MV-4-11 (cell line): ENCODE data around the gene RPL15.
A peak's percentile ranks its signal among the peaks of the same experiment; 100 is the strongest.
"Not testable (repeated sequence)": the region's sequence is repeated elsewhere in the genome, so short reads cannot be mapped to it uniquely, and the experiment has no call there.

Experiments
- DNase-seq: peaks from one replicate; lab custom pipeline; 2025; lab: John Stamatoyannopoulos, UW

Gene RPL15

GRCh38 chr3:23916886-23917678 lies at the start of gene RPL15, which contains the start of gene NKIRAS1:
Gene RPL15 (plus strand): TSS chr3:23917132. CDS start chr3:23917860, 728 bp downstream.
Gene NKIRAS1 (minus strand): TSS chr3:23916990. CDS start chr3:23910904, 6,086 bp downstream.
- DNase-seq, result peak; percentile 95

- peak; percentile 1 for DNase-seq
Observed at GRCh38 chr3:23867400-23867799, 49.5 kb upstream of the RPL15 start.

DNA sequence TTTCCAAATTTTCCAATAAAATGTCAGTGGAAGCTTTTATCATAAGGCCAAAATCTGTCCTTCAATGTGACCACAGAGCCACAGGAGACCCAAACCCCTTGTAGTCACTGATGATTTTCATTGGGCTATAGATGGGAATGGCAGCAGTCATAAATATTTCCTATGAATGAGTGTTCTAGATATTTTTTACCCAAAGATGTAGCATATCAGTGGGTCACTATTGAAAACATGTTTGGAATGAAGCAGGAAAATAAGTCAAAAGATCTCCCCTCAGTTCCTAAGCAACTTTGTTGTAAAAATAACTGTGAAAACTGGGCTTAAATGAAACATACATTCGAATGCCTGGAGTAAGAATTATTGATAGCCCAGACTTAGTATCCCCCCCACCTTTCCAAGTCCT lies 49.1 kb upstream of the RPL15 start:
- DNase-seq, result no peak

- no peak for DNase-seq
Observed at GRCh38 chr3:23869977-23870662, 46.8 kb upstream of the RPL15 start.

DNA sequence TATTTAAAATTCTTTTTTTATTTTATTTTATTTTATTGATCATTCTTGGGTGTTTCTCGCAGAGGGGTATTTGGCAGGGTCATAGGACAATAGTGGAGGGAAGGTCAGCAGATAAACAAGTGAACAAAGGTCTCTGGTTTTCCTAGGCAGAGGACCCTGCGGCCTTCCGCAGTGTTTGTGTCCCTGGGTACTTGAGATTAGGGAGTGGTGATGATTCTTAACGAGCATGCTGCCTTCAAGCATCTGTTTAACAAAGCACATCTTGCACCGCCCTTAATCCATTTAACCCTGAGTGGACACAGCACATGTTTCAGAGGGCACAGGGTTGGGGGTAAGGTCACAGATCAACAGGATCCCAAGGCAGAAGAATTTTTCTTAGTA lies 46.3 kb upstream of the RPL15 start:
- not testable (repeated sequence) for DNase-seq

DNA sequence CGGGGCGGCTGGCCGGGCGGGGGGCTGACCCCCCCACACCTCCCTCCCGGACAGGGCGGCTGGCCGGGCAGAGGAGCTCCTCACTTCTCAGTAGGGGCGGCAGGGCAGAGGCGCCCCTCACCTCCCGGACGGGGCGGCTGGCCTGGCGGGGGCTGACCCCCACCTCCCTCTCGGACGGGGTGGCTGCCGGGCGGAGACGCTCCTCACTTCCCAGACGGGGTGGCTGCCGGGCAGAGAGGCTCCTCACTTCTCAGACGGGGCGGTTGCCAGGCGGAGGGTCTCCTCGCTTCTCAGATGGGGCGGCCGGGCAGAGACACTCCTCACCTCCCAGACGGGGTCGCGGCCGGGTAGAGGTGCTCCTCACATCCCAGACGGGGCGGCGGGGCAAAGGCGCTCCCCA lies 45.6 kb upstream of the RPL15 start:
- DNase-seq, result not testable (repeated sequence)

GRCh38 chr3:23872330-23872729 lies 44.6 kb upstream of the RPL15 start:
- DNase-seq, result no peak

DNA sequence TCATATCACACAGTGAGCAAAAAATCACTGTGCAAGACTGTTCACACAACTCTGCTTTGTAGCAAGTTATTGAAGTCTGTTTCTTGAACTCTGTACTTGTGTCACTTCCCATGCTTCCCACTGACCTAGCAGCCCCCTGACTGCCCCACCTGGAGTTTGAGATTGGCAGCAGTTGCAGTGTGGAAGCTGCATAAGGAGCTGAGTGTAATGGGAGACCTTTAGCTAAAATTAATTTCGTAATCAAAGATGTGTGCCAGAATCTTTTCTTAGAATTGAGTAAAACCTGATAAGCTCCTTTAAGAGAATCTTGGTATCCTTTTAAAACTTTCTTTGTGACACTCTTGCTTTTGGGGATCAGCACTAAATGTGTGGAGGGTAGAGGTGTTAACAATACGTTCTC lies 43.0 kb upstream of the RPL15 start:
- no peak for DNase-seq

- no peak for DNase-seq
Observed at GRCh38 chr3:23874359-23875112, 42.4 kb upstream of the RPL15 start.

DNA sequence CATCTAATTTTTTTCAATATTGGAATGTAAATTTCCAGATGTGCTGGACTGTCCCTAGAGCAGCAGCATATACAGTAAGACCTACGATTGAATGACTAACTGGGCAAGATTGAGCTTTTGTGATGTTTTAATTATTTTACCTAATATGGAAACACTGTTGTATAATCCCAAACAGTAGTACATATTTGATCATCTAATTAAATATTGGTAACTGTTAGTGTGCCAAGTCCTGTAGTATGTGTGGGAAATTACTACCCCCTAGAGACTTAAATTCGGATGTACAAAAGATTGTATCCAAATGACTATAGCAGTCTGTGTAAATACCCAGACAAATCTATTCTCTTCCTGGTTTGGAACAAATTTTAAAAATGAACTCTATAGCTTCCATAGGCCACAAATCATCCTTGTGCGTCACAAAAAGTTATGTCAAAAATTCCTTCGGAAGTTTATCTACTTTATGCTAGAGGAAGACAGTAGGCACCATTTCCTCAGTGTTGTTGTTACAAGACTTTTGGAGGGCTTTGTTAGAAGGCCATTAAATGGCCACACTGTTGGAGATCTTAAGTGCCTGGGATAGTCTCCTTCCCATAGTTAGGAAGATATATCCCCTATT lies 41.7 kb upstream of the RPL15 start:
- no peak for DNase-seq

DNA sequence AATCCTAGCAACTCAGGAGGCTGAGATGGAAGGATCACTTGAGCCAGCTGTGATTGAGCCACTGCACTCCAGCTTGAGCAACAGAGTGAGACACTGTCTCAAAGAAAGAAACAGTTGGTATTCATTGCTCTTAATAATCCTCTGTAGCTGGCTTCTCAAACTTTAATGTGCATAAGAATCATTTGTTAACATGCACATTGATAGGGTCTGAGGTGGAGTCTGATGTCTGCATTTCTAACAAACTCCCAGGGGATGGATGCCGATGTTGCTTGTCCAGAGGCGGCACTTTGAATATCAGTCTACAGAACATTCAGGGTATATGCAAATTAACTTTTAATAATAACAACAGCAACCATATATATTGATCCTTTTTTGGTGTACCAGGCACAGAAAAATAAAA lies 40.0 kb upstream of the RPL15 start:
- DNase-seq, result no peak

- DNase-seq, result peak; percentile 93
Observed at GRCh38 chr3:23877329-23877980, 39.5 kb upstream of the RPL15 start.

DNA sequence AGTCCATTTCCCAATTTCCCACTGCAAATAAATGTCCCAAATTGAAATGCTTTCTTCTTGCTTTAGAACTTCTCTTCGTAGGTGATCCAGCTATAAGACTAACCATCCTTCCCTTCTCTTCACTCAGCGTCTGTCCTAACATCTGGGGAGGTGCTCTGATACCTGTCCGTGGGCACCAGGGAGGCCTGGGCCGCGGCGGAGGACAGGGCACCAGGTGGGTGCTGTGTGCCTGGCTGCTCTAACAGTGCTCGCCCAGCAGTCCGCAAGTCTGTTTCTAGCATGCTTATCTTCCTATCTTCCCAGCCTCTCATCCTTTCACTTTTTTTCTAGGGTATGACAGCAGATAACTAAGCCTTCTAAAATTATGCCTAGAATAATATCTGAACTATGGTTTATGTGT lies 37.4 kb upstream of the RPL15 start:
- no peak for DNase-seq

GRCh38 chr3:23880703-23881339 lies 36.1 kb upstream of the RPL15 start:
- no peak for DNase-seq

GRCh38 chr3:23881993-23882392 lies 34.9 kb upstream of the RPL15 start:
- DNase-seq, result peak; percentile 51

- DNase-seq, result no peak
Observed at GRCh38 chr3:23882487-23882918, 34.4 kb upstream of the RPL15 start.

- DNase-seq, result peak; percentile 24
Observed at GRCh38 chr3:23884481-23884880, 32.5 kb upstream of the RPL15 start.

- DNase-seq, result no peak
Observed at GRCh38 chr3:23885210-23885609, 31.7 kb upstream of the RPL15 start.

DNA sequence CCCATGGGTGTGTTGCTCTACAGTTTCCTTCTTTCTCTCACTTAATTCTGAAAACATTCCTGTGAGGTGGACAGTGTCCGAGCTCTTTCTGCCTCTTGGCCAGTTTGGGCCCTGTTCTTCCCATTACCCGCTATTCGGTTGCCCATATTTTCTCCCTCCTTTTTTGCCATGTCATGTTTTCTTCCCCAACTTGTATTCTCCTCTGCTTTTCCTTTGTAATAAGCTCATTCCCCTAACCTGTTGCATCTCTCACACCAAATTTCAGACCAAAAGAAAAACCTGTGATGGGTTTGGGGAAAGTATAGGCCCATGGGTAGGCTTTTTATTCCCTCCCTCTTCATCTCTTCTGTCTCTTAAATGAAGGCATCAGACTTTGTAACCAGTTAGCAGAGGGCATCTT lies 30.6 kb upstream of the RPL15 start:
- DNase-seq, result no peak

- peak; percentile 7 for DNase-seq
Observed at GRCh38 chr3:23888617-23889228, 28.2 kb upstream of the RPL15 start.

- peak; percentile 27 for DNase-seq
Observed at GRCh38 chr3:23889386-23889785, 27.5 kb upstream of the RPL15 start.
